Right atrium auricular region (tissue), 2 donors: ENCODE results near the gene ZC3H12D. TPM values are rescaled to one million over a fixed set of nuclear protein-coding genes. Genes with fewer than 3 reads are reported as not detected.

ENCODE experiments used
- DNase-seq: peaks from one replicate; pipeline ENCODE4 v3.0.0-alpha.2; 2019; ENCODE audit warnings: low spot score
- H3K27ac ChIP-seq, 2 donors: fragments of 200-600 bp; sonication (generic); 1 replicate in 1 of 2; 2 replicates in 1 of 2; pipeline ENCODE4 v1.5.1; 2016 to 2019
- H3K27me3 ChIP-seq, 2 donors: fragments of 200-600 bp; sonication (generic); one replicate each; pipeline versions ENCODE4 v1.5.1 to v1.6.0; 2017 to 2019
- H3K36me3 ChIP-seq: fragments of 200-600 bp; sonication (generic); one replicate; pipeline ENCODE4 v1.5.1; 2016
- H3K4me1 ChIP-seq, 2 donors: fragments of 200-600 bp; sonication (generic); one replicate each; pipeline versions ENCODE4 v1.5.1 to v1.6.0; 2017 to 2019
- H3K4me3 ChIP-seq, 2 donors: fragments of 200-600 bp; sonication (generic); 1 replicate in 1 of 2; 2 replicates in 1 of 2; pipeline ENCODE4 v1.5.1; 2017 to 2019; ENCODE audit warnings: mild to moderate bottlenecking in 1 of 2, moderate library complexity in 1 of 2
- H3K9me3 ChIP-seq, 2 donors: fragments of 200-600 bp; sonication (generic); one replicate each; pipeline ENCODE4 v1.5.1; 2019
- total RNA-seq, 2 donors: library from RNA; depleted of rRNA; stranded (reverse); fragments of >200 nt; gene quantifications; one replicate each; pipeline ENCODE4 v1.1.0, GENCODE V29; 2016
- TF ChIP-seq, protein P1 (sequence below), 2 donors: fragments of 200-600 bp; sonication (generic); IDR thresholded peaks; one replicate each; pipeline ENCODE4 v1.5.1; 2019; ENCODE audit warnings: antibody characterized with exemption in 2 of 2

The ZC3H12D gene
- total RNA-seq, 2 donors from 2014 or later, result 0.30 to 1.3 TPM

DNA sequence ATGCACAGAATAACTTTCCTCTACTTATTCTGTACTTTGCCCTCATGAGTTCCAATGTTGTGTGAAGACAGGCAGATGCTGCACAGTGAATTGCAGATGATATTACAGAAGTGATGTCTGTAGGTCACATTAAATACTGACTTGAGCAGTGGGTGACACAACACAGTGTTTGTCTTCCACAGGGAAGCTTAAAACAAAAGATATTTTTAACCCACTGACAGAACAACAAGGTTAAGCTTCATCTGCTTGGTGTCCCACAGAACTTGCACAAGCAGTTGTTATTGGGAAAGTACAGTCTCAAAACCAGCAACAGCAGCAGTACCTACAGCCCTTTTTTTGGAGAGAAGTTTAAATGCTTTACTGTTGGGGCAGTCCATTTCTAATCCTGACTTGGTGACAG is 74.3 kb downstream of the ZC3H12D start:
- Histone ChIP-seq H3K27ac (peak overlapping the region; percentile 32 to 34), H3K4me1 (peaks cover 0 to 17% of the 10 kb centered on the region in 2 donors), H3K9me3 (no peaks in the 10 kb centered on the region), H3K36me3 (no peaks in the 10 kb centered on the region), H3K27me3 (no peaks in the 10 kb centered on the region), H3K4me3 (no peak overlapping the region)
- no peak for DNase-seq
- TF ChIP-seq, protein P1, sequence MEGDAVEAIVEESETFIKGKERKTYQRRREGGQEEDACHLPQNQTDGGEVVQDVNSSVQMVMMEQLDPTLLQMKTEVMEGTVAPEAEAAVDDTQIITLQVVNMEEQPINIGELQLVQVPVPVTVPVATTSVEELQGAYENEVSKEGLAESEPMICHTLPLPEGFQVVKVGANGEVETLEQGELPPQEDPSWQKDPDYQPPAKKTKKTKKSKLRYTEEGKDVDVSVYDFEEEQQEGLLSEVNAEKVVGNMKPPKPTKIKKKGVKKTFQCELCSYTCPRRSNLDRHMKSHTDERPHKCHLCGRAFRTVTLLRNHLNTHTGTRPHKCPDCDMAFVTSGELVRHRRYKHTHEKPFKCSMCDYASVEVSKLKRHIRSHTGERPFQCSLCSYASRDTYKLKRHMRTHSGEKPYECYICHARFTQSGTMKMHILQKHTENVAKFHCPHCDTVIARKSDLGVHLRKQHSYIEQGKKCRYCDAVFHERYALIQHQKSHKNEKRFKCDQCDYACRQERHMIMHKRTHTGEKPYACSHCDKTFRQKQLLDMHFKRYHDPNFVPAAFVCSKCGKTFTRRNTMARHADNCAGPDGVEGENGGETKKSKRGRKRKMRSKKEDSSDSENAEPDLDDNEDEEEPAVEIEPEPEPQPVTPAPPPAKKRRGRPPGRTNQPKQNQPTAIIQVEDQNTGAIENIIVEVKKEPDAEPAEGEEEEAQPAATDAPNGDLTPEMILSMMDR (IDR thresholded peaks at IDR 0.05), result no peak

- H3K36me3 ChIP-seq, result no peaks in the 10 kb centered on the region
Observed at GRCh38 chr6:149409617-149410016, 75.2 kb downstream of the ZC3H12D start.

GRCh38 chr6:149405823-149406765 is 78.7 kb downstream of the ZC3H12D start:
- TF ChIP-seq, protein P1 (IDR thresholded peaks at IDR 0.05), result no peak
- H3K27me3 ChIP-seq, result no peaks in the 10 kb centered on the region
- H3K27ac ChIP-seq, result peak overlapping the region in 1 of 2 donors; percentile 7
- H3K9me3 ChIP-seq, result no peaks in the 10 kb centered on the region
- no peak for DNase-seq
- H3K4me1 ChIP-seq, result peaks cover 0 to 14% of the 10 kb centered on the region in 2 donors
- no peak overlapping the region for H3K4me3 ChIP-seq
- peaks cover 18% of the 10 kb centered on the region for H3K36me3 ChIP-seq

More at GRCh38 chr6:149409617-149410016, 75.2 kb downstream of the ZC3H12D start:
- H3K27me3 ChIP-seq, result no peaks in the 10 kb centered on the region
- TF ChIP-seq, protein P1 (IDR thresholded peaks at IDR 0.05), result no peak
- H3K9me3 ChIP-seq, result no peaks in the 10 kb centered on the region
- peak overlapping the region; percentile 32 to 53 for H3K27ac ChIP-seq
- no peak overlapping the region for H3K4me3 ChIP-seq
- DNase-seq, result no peak
- H3K4me1 ChIP-seq, result peaks cover 0 to 17% of the 10 kb centered on the region in 2 donors

- H3K36me3 ChIP-seq, result peaks cover 33% of the 10 kb centered on the region
- H3K4me3 ChIP-seq, result no peak overlapping the region
- no peaks in the 10 kb centered on the region for H3K27me3 ChIP-seq
- DNase-seq, result no peak
- H3K4me1 ChIP-seq, result no peaks in the 10 kb centered on the region
- TF ChIP-seq, protein P1 (IDR thresholded peaks at IDR 0.05), result no peak
- H3K27ac ChIP-seq, result no peak overlapping the region
- H3K9me3 ChIP-seq, result no peaks in the 10 kb centered on the region
Observed at GRCh38 chr6:149403534-149403933, 81.3 kb downstream of the ZC3H12D start.

GRCh38 chr6:149400050-149400449 is 84.8 kb downstream of the ZC3H12D start, which contains the start of gene SUMO4:
SUMO4 (plus strand) TSS chr6:149400262; CDS start chr6:149400392, 130 bp downstream.
- H3K36me3 ChIP-seq, result peaks cover 41% of the 10 kb centered on the region

More at GRCh38 chr6:149400050-149400449, 84.8 kb downstream of the ZC3H12D start, which contains the start of gene SUMO4:
- Histone ChIP-seq H3K9me3 (no peaks in the 10 kb centered on the region), H3K27me3 (no peaks in the 10 kb centered on the region), H3K4me1 (no peaks in the 10 kb centered on the region), H3K27ac (no peak within 1 kb of the TSS), H3K4me3 (no peak within 1 kb of the TSS)
- TF ChIP-seq, protein P1 (IDR thresholded peaks at IDR 0.05), result no peak
- no peak for DNase-seq
